GM06990 (cell line): Measurements from ENCODE around the gene TNPO3.

Experiments used
- DNase-seq: peaks from one replicate; pipeline ENCODE4 v3.0.0-alpha.2; 2011; ENCODE audit not compliant: insufficient read length; ENCODE audit errors: extremely low read depth
- H3K27me3 ChIP-seq: replicated peaks from 2 replicates; pipeline ENCODE4 v1.6.0; 2011; ENCODE audit warnings: low read length; ENCODE audit not compliant: control insufficient read depth, insufficient read depth
- H3K36me3 ChIP-seq: 2 replicates; pipeline ENCODE4 v1.5.1; 2011; ENCODE audit warnings: low read length; ENCODE audit not compliant: control insufficient read depth, insufficient read depth
- H3K4me3 ChIP-seq: replicated peaks from 2 replicates; pipeline ENCODE4 v1.5.1; 2011; ENCODE audit warnings: low read depth, mild to moderate bottlenecking, control low read depth, low read length
- TF ChIP-seq, protein P1 (sequence below): IDR thresholded peaks from 2 replicates; pipeline ENCODE4 v1.5.1; 2011; ENCODE audit warnings: low read length, control low read depth, mild to moderate bottlenecking, inconsistent platforms; ENCODE audit not compliant: insufficient read depth, poor library complexity, severe bottlenecking

The TNPO3 gene

DNA sequence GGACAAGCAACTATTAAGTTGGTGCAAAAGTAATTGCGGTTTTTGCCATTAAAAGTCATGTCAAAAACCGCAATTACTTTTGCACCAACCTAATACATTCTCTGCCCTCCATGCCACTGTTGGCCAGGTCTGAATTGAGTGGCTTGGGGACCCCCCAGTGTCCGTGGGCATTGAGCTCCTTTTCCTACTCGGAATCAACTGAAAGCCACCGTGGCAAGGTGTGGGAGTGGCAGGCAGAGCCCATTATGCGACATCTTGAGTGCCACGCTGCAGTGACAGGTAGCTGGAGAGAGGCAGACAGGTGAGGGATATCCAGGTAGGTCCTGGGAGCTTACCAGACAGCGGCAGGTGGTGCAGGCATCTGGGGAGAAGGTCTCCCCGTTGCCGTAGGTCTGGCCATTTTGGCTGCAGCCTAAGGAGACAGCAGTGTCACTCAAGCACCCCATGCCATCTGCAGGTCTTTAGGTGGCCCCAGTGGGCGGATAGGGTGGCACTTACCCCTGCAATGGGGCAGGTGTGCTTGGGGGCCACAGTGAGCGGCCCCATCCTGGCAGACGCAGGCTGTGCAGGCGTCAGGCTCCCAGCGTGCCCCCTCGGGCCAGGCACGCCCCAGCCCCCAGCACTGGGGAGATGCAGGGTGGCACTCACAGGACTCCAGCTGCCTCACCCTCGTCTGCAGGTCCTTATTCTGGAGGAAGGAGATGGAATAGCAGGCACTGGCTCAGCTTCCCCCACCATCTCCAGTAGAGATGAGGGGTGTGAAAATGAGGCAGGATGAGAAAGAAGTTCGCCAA is 147.9 kb downstream of the TNPO3 start:
- H3K27me3 ChIP-seq = no peaks in the 10 kb centered on the region
- DNase-seq = no peak
- TF ChIP-seq, protein P1, sequence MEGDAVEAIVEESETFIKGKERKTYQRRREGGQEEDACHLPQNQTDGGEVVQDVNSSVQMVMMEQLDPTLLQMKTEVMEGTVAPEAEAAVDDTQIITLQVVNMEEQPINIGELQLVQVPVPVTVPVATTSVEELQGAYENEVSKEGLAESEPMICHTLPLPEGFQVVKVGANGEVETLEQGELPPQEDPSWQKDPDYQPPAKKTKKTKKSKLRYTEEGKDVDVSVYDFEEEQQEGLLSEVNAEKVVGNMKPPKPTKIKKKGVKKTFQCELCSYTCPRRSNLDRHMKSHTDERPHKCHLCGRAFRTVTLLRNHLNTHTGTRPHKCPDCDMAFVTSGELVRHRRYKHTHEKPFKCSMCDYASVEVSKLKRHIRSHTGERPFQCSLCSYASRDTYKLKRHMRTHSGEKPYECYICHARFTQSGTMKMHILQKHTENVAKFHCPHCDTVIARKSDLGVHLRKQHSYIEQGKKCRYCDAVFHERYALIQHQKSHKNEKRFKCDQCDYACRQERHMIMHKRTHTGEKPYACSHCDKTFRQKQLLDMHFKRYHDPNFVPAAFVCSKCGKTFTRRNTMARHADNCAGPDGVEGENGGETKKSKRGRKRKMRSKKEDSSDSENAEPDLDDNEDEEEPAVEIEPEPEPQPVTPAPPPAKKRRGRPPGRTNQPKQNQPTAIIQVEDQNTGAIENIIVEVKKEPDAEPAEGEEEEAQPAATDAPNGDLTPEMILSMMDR = no peak
- no peak overlapping the region for H3K4me3 ChIP-seq
- H3K36me3 ChIP-seq = no peaks in the 10 kb centered on the region

DNA sequence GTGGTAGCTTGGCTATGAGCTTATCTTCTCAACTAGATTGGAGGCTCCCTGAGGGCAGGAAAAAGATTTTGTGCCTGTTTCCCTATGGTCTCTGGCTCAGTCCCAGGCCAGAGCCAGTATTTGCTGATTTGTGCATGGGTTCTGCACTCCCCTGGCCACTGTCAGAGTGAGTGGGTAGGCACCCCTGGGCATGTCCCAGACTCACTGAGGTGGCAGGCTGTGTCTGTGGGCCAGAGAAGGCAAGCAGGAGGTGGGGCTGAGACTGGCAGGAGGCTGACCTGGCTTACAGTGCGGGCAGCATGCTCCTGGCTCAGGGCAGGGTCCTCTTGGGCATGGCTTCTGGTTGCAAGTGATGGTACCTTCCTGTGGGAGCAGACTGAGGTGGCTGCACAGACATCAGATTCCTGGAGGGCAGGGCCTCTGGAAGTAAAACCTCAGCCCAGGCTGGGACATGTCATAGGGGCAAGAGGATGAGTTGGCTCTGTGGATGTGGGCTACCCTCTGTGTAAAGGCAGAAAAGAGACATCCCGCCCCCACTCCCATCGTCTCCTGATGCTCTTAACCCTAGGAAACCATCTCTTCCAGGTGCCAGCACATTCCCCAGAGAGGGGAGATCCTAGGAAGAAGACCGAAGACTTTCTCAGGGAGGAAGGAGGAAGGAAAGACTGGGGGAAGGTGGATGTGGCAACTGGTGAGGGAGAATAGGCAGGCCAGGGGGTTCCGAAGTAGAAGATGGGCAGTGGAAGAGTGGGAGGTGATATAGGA is 148.7 kb downstream of the TNPO3 start:
- DNase-seq = no peak
- H3K4me3 ChIP-seq = no peak overlapping the region
- no peaks in the 10 kb centered on the region for H3K27me3 ChIP-seq
- H3K36me3 ChIP-seq = no peaks in the 10 kb centered on the region
- TF ChIP-seq, protein P1 = no peak

GRCh38 chr7:128904381-128905197 is 150.3 kb downstream of the TNPO3 start:
- TF ChIP-seq, protein P1 = peak; percentile 67
- Histone ChIP-seq H3K36me3 (no peaks in the 10 kb centered on the region), H3K27me3 (no peaks in the 10 kb centered on the region), H3K4me3 (no peak overlapping the region)
- DNase-seq = peak; percentile 45
